ENCODE data around the gene SLC8A2.

Gene SLC8A2

DNA sequence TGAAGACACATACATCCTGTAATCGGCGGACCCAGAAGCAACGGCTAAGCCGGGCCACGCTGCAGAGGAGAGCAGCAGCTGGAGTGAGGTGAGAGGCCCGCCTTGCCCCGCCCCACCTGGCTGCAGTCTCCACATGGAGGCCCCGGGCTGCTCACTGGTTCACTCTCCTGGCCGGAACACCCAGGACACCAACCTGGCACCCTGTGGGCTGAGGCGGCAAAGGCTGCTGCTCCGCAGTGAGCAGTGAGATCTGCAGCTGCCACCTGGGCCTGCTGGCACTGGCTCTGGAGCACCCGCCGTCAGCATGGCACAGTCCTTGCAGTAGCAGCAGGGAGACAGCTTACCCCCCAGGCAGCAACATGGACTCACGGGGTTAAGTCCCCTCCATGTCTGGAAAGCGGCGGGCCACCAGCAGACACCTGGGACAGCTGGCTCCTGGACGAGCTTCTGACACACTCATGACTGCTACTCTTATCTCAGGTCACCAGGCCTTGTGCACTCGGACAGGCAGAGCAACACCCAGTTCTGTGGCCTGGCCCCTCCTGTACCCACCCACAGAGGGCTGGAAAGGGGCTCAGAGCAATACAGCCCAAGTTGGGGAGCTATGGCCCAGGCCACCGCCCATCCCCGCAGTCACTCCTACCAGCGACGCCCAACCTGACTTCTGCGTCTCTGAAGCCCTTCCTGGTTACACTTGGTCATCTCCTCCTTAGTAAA is 25.5 kb upstream of the SLC8A2 start:
- no peak for DNase-seq (ENCODE audit: low read depth)
- H3K4me3 ChIP-seq (ENCODE audit: low read depth, low read length), result no peak overlapping the region
- TF ChIP-seq, protein P1, sequence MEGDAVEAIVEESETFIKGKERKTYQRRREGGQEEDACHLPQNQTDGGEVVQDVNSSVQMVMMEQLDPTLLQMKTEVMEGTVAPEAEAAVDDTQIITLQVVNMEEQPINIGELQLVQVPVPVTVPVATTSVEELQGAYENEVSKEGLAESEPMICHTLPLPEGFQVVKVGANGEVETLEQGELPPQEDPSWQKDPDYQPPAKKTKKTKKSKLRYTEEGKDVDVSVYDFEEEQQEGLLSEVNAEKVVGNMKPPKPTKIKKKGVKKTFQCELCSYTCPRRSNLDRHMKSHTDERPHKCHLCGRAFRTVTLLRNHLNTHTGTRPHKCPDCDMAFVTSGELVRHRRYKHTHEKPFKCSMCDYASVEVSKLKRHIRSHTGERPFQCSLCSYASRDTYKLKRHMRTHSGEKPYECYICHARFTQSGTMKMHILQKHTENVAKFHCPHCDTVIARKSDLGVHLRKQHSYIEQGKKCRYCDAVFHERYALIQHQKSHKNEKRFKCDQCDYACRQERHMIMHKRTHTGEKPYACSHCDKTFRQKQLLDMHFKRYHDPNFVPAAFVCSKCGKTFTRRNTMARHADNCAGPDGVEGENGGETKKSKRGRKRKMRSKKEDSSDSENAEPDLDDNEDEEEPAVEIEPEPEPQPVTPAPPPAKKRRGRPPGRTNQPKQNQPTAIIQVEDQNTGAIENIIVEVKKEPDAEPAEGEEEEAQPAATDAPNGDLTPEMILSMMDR (IDR thresholded peaks at IDR 0.05; ENCODE audit: low read depth, low read length, missing control alignments), result no peak

DNA sequence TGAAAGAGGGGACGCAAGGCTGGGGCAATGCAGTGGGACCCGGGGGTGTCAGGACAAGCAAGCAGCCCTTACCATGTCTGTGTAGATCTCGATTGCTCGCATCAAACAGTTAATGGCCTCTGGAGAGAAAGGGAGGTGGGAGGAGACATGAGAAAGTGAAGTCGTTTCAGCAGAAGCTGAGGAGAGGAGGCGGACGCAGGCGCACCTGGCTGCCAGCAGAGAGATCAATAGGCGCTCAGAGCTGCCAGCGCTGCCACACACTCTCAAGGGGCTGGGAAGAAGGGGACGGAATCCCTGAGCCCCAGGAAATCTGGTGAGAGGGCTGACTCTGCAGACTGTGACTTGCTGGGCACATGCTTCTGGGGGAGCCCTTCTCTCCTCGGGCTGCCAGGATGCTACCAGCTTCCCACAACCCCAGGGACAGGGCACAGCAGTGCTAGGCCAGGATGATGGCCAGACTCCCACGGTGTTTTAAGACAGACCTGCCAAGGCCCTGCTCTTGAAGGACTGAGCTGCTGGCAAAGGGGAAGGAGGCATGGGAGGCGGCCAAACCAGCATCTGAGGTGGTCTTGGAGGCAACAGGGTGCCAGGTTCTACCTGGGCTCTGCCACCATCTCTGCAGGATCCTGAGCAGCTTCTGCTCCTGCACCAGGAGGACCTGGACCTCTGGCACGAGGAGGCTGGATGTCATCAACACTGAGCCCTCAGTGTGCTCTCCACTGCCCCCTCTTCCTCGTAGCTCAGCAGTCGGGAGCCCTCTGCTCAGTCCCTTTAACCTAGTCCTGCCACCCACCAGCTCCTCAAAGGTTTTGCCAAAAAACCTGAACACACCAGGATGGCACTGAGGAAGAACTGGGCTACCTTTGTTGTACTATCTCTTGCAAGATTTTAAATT is 24.0 kb upstream of the SLC8A2 start:
- TF ChIP-seq, protein P1 (IDR thresholded peaks at IDR 0.05; ENCODE audit: low read depth, low read length, missing control alignments), result no peak

DNA sequence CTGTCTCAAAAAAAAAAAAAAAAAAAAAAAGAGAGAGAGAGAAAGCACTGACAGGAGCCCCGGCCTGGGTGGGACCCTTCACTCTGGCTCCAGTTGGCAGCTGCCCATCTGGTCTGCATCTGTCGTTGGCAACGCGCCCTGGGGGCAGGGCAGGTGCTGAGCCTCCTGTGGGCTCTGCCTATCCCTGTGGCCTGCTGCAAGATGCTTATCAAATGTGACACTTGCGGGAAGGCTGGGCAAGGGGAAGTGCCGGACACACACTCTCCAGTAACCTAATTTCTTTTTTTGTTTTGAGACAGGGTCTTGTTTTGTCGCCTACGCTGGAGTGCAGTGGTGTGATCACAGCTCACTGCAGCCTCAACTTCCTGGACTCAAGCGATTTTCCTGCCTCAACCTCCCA is 23.0 kb upstream of the SLC8A2 start:
- DNase-seq (ENCODE audit: low read depth), result no peak
- no peak overlapping the region for H3K4me3 ChIP-seq (ENCODE audit: low read depth, low read length)
- TF ChIP-seq, protein P1 (IDR thresholded peaks at IDR 0.05; ENCODE audit: low read depth, low read length, missing control alignments), result no peak

More for the DNA sequence above, 24.0 kb upstream of the SLC8A2 start:
- DNase-seq (ENCODE audit: low read depth), result no peak
- H3K4me3 ChIP-seq (ENCODE audit: low read depth, low read length), result no peak overlapping the region

DNA sequence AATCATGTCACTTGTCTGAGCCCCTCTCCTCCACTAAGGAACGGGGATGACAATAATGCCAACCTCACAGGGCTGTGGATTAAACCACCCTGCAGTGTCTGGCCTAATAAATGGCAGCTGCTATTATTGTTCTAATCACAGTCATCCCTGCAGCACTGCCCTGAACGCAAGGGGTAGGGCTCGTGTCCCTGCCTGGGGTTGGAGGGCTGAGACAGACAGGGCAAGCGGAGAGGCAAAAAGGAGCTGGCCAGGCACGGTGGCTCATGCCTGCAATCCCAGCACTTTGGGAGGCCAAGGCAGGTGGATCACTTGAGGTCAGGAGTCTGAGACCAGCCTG is 22.5 kb upstream of the SLC8A2 start:
- no peak for DNase-seq (ENCODE audit: low read depth)
- no peak overlapping the region for H3K4me3 ChIP-seq (ENCODE audit: low read depth, low read length)
- TF ChIP-seq, protein P1 (IDR thresholded peaks at IDR 0.05; ENCODE audit: low read depth, low read length, missing control alignments), result no peak

DNA sequence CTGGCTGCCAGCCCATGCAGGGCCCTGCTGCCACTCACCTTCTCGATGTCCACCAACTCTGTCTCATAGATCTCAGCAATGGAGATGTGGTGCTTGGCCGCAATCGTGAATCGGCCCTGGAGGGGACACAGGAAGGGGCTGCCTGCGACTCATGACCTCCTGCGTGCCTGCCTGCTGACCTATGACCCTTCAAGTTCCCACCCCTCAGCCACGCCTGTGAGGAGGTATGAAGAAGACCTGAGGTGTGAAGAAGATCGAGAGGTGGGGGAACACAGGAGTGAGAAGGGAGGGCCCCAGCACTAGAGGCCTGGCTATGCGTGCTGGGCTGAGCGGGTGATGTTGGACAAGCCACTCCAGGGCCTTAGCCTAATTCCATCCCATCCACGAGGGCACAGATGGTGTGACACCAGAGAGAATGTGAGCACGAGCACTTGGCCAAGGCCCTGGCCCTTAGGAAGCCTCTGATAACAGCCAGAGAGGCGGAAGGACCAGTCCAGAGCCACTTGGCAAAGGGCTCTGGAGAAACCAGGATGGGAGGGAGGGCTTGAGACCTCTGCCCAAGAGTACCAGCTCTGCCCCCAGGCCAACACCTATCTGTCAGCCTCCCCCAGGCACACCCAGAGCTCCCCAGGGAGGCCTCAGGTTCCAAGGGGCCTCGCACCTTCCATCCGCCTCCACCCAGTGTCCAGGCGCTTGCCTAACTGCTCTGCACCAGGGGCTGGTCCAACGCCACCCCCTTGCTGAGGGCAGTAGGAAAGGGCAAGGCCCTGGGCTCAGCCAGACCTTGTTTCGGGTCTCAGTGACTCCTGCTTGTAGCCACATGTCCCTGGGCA is 21.9 kb upstream of the SLC8A2 start:
- TF ChIP-seq, protein P1 (IDR thresholded peaks at IDR 0.05; ENCODE audit: low read depth, low read length, missing control alignments), result no peak
- no peak for DNase-seq (ENCODE audit: low read depth)
- no peak overlapping the region for H3K4me3 ChIP-seq (ENCODE audit: low read depth, low read length)

DNA sequence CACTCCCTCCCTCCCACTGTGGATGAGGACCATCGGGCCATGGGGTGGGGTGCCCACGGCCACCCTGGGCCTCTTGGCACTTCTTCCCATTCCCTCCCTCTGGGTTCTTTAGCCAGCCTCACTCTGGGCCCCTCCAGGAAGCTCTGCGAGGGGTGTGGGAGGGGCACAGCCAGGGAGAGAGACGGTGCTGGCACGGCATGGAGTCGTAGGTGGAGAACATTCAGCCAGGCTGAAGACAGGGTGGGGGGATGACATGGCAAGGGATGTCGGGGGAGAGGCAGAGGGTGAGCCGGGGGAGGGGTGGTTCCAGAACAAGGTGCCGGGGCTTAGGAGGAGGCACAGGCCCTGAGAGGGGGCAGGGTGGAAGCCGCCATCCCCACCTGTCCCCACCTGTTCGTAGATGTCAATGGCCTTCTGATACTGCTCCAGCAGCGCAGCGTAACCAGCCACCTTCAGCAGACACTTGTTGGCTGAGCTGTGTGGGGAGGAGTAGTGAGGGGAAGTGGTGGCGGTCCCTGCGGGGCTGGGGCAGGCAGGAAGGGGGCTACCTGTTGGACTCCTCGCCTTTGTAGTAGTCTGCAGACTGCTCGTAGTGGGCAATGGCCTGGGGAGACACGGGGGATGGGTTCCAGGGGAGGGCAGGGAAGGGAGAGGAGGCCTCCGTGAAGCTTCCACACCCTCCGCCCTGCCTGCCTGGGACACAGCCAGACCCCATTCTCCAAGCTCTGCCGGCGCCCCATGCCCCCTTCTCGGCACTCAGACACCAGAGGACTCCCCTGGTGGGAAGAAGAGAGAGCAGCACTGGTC is 21.1 kb upstream of the SLC8A2 start:
- TF ChIP-seq, protein P1 (IDR thresholded peaks at IDR 0.05; ENCODE audit: low read depth, low read length, missing control alignments), result no peak
- H3K4me3 ChIP-seq (ENCODE audit: low read depth, low read length), result no peak overlapping the region
- DNase-seq (ENCODE audit: low read depth), result no peak
